GM12874 (cell line): Measurements from ENCODE around the gene TMCO1.

ENCODE experiments used
- CTCF ChIP-seq: IDR thresholded peaks from 2 replicates; pipeline ENCODE4 v1.5.1; 2011; ENCODE audit warnings: low read depth, mild to moderate bottlenecking, control low read depth, low read length, moderate library complexity; ENCODE audit not compliant: insufficient read depth

Gene TMCO1

GRCh38 chr1:165699577-165699976, 69.1 kb downstream of the TMCO1 start:
- no peak for TF ChIP-seq CTCF

DNA sequence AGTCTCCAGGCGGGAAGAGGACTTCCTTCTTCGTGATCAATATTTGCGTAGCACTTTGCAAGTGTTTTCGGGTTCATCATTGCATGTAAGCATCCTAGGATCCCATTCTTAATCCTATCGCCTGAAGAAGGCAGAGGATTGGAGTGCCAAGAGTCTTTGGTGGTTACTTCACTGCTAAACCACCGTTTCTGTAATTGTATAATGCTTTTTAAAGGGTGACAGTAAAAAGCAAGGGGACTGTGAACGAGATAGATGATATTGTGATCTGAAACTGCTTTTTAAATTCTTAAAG, 70.0 kb downstream of the TMCO1 start:
- TF ChIP-seq CTCF = no peak

DNA sequence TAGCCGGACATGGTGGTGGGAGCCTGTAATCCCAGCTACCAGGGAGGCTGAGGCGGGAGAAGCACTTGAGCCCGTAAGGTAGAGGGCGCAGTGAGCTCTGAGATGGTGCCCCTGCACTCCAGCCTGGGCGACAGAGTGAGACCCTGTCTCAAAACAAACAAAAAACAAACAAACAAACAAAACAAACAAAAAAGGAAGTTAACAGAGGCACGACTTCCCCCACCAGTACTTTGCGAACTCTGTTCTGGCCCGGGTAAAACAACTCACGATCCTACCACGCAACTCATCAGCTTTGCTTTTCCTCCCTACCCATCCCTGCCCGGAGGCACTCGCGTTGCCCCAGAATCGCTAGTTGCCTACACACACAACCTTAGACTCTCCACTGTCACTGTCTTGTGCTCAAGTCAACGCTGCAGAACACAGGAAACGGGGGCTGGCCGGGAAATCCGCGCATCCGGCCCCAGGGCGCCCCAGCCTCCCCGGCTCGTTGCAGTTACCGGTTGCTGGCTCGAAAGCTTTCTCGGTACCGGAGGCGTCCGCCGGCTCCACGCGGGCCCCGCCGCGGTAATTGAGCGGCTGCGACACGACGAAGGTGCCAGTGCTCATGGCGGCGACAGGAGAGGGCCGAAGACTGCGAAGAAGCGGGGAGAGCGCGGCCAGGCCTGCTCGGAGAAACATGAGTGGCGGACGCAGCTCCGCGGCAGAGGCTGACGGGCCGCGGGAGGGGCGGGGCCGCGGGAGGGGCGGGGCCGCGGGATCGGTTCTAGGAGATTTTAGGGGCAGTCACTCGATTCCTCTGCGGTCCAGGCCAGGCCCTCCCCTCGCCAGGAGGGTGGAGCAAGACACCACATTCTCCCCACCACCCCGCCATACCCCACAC, 70.5 kb downstream of the TMCO1 start, which contains the start of gene ALDH9A1:
TSS of gene ALDH9A1 (minus strand) at position 682 of the 880 bp plus-strand sequence. CDS start at position 678, 4 bp downstream.
- TF ChIP-seq CTCF = peak; percentile 31; the same call in 1 of the 2 replicates

GRCh38 chr1:165697491-165697880, 71.2 kb downstream of the TMCO1 start:
- TF ChIP-seq CTCF = no peak

DNA sequence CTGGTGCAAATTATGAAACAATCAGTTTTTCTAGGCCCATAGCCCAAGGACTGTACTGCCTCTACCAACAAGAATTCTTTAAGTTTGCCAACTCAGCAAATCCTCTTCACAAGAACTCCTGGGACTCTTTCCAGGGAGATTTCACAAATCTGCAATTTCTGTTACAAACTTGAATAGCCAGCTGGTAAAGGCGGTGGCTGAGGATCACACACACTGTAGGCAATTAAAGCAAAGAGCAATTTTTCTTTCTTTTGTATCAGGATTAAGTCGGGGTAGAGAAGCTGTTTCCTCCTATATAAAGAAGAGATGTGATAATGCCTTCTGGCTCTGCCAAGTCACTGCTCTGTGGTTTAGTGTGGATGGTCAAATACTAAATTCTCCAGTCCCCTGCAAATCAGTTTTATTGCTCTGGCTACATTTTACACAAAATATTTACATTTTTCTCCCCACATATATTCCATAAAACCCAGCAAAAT, 72.0 kb downstream of the TMCO1 start:
- no peak for TF ChIP-seq CTCF

- TF ChIP-seq CTCF = no peak
Observed at GRCh38 chr1:165695031-165695430, 73.6 kb downstream of the TMCO1 start.

GRCh38 chr1:165688046-165688445, 80.6 kb downstream of the TMCO1 start:
- TF ChIP-seq CTCF = no peak
